Activated CD4-positive, CD25-positive, alpha-beta regulatory T cell treated with anti-CD3 and anti-CD28 coated beads, Interleukin-2, amount 50 U/mL, for 16 hours (primary cell): ENCODE data around the gene MSI2.

Experiments
- DNase-seq: peaks from one replicate; pipeline ENCODE4 v3.0.0-alpha.2; 2020; ENCODE audit warnings: low read depth, low spot score

MSI2 gene

GRCh38 chr17:57408071-57408811 lies 151.9 kb downstream of the MSI2 start:
- no peak for DNase-seq

DNA sequence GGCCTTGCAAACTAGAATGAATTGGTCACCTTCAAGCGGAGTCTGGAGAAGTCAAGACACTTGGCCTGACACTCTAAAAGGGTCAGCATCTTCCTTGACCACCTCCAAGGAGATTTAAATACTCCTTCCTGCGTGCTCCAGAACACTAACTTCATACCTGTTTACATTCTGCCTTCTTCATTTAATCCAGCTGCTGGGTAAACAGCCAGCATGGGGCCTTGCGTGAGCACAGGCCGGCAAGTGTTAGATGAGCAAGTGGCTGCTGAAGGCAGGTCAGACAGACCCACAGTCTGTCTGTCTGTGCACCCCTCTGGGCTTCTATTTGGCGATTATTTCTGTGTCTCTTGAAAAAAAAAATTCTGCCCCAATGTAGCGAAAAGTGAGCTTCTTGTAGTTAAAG lies 153.8 kb downstream of the MSI2 start:
- no peak for DNase-seq

GRCh38 chr17:57412520-57413096 lies 156.3 kb downstream of the MSI2 start:
- DNase-seq, result no peak

DNA sequence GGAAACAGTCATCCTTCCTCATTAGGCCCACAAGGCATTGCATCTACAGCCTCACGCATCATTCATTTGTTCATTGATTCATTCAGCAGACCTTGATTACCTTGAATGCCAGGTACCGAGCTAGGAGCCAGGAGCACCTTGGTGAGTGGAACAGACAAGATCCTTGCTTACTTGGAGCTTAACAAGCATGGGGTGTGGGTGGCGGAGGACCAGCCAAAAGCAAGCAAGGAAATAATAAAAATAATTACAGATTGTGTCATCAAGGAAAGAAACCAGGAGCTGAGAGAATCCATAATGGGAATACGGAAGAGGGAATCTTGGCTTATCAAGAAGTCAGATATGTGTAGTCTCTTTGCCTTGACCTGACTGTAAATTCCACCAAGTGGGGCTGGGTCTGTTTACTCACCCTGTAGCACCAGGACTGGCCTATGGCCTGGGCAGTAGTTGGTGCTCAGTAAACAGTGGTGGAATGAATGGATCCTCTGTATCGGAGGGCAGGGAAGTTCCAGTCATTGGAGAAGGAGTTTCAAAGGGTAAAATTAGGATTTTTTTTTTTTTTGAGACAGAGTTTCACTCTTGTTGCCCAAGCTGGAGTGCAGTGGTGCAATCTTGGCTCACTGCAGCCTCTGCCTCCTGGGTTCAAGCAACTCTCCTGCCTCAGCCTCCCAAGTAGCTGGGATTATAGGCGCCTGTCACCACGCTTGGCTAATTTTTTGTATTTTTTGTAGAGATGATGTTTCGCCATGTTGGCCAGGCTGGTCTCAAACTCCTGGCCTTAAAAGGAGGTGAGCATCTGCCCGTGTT lies 157.7 kb downstream of the MSI2 start:
- DNase-seq, result no peak

DNA sequence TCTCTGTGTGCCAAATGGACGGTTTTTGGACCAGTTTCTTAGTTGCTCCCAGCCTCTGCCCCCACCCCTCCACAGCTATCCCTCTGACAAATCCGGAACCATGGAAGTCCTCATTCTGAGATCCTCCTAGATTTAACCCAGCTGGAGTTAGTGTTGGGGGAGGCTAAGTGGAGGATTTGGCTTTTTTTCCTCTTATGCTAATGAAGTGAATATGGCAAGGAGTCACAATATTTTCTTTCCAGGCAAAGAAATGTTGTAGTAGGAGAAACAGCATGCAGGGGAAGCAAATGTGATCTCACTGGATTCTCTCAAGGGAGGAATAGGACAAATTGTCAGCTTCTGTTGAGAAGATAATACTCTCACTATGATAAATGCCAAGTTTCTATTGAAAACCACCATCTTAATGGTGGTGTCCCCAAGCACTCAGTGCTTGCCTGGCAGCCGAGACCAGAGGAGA lies 159.5 kb downstream of the MSI2 start:
- no peak for DNase-seq

GRCh38 chr17:57416369-57416768 lies 160.0 kb downstream of the MSI2 start:
- DNase-seq, result no peak

DNA sequence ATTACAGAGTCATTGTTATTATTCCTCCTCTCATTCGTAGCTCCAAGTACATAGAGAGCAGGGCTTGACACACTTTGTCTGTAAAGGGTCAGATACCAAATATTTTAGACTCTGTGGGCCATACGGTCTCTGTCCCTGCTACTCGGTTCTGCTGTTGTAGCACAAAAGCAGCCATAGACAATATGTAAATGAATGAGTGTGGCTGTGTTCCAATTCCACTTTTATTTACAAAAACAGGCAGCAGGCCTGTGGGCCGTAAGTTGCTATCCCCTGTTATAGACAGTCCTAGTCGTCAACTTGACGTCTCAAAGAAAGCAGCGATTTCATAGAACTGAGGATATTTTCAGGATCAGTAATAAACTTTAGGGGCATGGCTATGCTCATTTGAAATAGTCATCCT lies 161.6 kb downstream of the MSI2 start:
- DNase-seq, result no peak

GRCh38 chr17:57418463-57419246 lies 162.3 kb downstream of the MSI2 start:
- no peak for DNase-seq

GRCh38 chr17:57419940-57420550 lies 163.7 kb downstream of the MSI2 start:
- DNase-seq, result no peak

GRCh38 chr17:57420734-57421717 lies 164.7 kb downstream of the MSI2 start:
- DNase-seq, result no peak

- DNase-seq, result no peak
Observed at GRCh38 chr17:57422574-57423164, 166.3 kb downstream of the MSI2 start.

- DNase-seq, result no peak
Observed at GRCh38 chr17:57423541-57423940, 167.2 kb downstream of the MSI2 start.

GRCh38 chr17:57424273-57424672 lies 167.9 kb downstream of the MSI2 start:
- DNase-seq, result no peak

GRCh38 chr17:57424777-57425188 lies 168.5 kb downstream of the MSI2 start:
- no peak for DNase-seq

- no peak for DNase-seq
Observed at GRCh38 chr17:57425431-57425830, 169.1 kb downstream of the MSI2 start.

GRCh38 chr17:57425903-57426880 lies 169.9 kb downstream of the MSI2 start:
- no peak for DNase-seq

- DNase-seq, result no peak
Observed at GRCh38 chr17:57429966-57430365, 173.6 kb downstream of the MSI2 start.

DNA sequence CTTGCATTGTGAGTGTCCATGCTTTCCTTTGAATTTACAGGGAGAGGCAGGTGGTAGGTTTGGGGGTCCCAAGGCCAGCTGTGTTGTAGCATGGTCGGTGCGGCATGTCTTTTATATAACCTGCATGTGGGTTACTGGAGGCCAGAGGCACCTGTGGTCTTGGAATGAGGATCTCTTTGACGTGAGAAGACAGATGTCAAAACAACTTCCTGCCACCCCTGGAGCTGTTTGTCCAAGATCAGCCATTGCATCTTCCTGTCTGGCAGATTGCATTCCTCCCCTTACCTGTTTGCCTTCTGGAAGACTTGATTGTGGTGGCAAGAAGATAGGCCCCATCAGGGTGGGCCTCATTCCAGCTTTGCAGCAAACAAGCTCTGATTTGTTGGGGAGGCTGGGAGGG lies 175.1 kb downstream of the MSI2 start:
- DNase-seq, result no peak
